Keratinocyte (primary cell): ENCODE measurements around the gene SLC35D3. TPM values are rescaled to one million over a fixed set of nuclear protein-coding genes. Genes with fewer than 3 reads are reported as not detected.
"Not testable (repeated sequence)": the region's sequence is repeated elsewhere in the genome, so short reads cannot be mapped to it uniquely, and the experiment has no call there.

Source experiments
- DNase-seq: peaks from one replicate; pipeline ENCODE4 v3.0.0-alpha.2; 2011; ENCODE audit warnings: low read depth, missing footprints, low spot score
- FAIRE-seq: peaks from 2 replicates; lab custom pipeline; 2011; peaks lifted over from hg19 to GRCh38; lab: Jason Lieb, UNC
- H2AFZ ChIP-seq: 2 replicates; pipeline ENCODE4 v1.6.0; 2012; ENCODE audit warnings: low read length, control low read depth, inconsistent platforms; ENCODE audit not compliant: control insufficient read depth
- H3K27ac ChIP-seq: 2 replicates; pipeline ENCODE4 v1.5.1; 2011; ENCODE audit warnings: low read length; ENCODE audit not compliant: control insufficient read depth, insufficient read depth
- H3K27me3 ChIP-seq: 3 replicates; pipeline ENCODE4 v1.6.0; 2011; ENCODE audit warnings: low read length; ENCODE audit not compliant: control insufficient read depth, insufficient read depth; ENCODE audit errors: extremely low read depth
- H3K36me3 ChIP-seq, 2 experiments: 2 replicates in 1 of 2; 3 replicates in 1 of 2; pipeline ENCODE4 v1.5.1; 2011; ENCODE audit warnings: low read length in 2 of 2, mild to moderate bottlenecking in 1 of 2; ENCODE audit not compliant: control insufficient read depth in 2 of 2, insufficient read depth in 2 of 2; ENCODE audit errors: extremely low read depth in 1 of 2
- H3K4me1 ChIP-seq: 3 replicates; pipeline ENCODE4 v1.5.1; 2011; ENCODE audit warnings: low read length; ENCODE audit not compliant: control insufficient read depth, insufficient read depth; ENCODE audit errors: extremely low read depth
- H3K4me2 ChIP-seq: 3 replicates; pipeline ENCODE4 v1.6.0; 2011; ENCODE audit warnings: low read depth, low read length; ENCODE audit not compliant: control insufficient read depth, insufficient read depth; ENCODE audit errors: extremely low read depth
- H3K4me3 ChIP-seq, 3 experiments: fragments of 200-600 bp in 1 of 3; sonication (generic) in 1 of 3; 2 replicates in 2 of 3; 3 replicates in 1 of 3; pipeline ENCODE4 v1.5.1; 2011 to 2016; ENCODE audit warnings: low read length in 3 of 3, mild to moderate bottlenecking in 3 of 3, control low read depth in 2 of 3, inconsistent platforms in 1 of 3, low read depth in 1 of 3, mixed read lengths in 1 of 3, mixed run types in 1 of 3, moderate library complexity in 1 of 3; ENCODE audit not compliant: control insufficient read depth in 2 of 3, insufficient read depth in 2 of 3; ENCODE audit errors: extremely low read depth in 1 of 3
- H3K79me2 ChIP-seq: 2 replicates; pipeline ENCODE4 v1.6.0; 2012; ENCODE audit warnings: low read length; ENCODE audit not compliant: control insufficient read depth, insufficient read depth
- H3K9ac ChIP-seq: 3 replicates; pipeline ENCODE4 v1.6.0; 2011; ENCODE audit warnings: low read length; ENCODE audit not compliant: control insufficient read depth, insufficient read depth; ENCODE audit errors: extremely low read depth
- H3K9me1 ChIP-seq: 3 replicates; pipeline ENCODE4 v1.6.0; 2011; ENCODE audit warnings: low read length; ENCODE audit not compliant: control insufficient read depth, insufficient read depth; ENCODE audit errors: extremely low read depth
- H3K9me3 ChIP-seq: 2 replicates; pipeline ENCODE4 v1.5.1; 2012; ENCODE audit warnings: low read depth, low read length; ENCODE audit not compliant: control insufficient read depth
- H4K20me1 ChIP-seq: 3 replicates; pipeline ENCODE4 v1.6.0; 2011; ENCODE audit warnings: low read length; ENCODE audit not compliant: control insufficient read depth, insufficient read depth; ENCODE audit errors: extremely low read depth
- EZH2 ChIP-seq: IDR thresholded peaks from one replicate; pipeline ENCODE4 v1.6.1; 2012; ENCODE audit warnings: inconsistent platforms, mild to moderate bottlenecking, low read length, moderate library complexity
- dilution Hi-C: fragments of 300-500 bp; cut with MboI; formaldehyde crosslinking; loops from one replicate; pipeline ENCODE4 v1.7.0; 2020; ENCODE audit warnings: low sequenced_read_pairs; ENCODE audit not compliant: extremely low pct_ligation_motif_present
- polyA plus RNA-seq, 5 experiments: library from polyadenylated mRNA; depleted of rRNA in 3 of 5; stranded (reverse) in 3 of 5; stranded (forward) in 1 of 5; unstranded in 1 of 5; fragments of >200 nt; gene quantifications; 1 replicate in 1 of 5; 2 replicates in 3 of 5; 3 replicates in 1 of 5; pipeline versions ENCODE4 v1.2.1 to v1.2.3, GENCODE V29; 2011 to 2012; ENCODE audit warnings: missing spikeins in 2 of 5, low read depth in 1 of 5, low replicate concordance in 1 of 5
- TF ChIP-seq, protein P1 (sequence below), 3 experiments: IDR thresholded peaks in 1 of 3; conservative IDR thresholded peaks in 1 of 3; optimal IDR thresholded peaks in 1 of 3; 2 replicates in 2 of 3; 3 replicates in 1 of 3; pipeline versions ENCODE3 to v1.5.1; 2011; ENCODE audit warnings: low read length in 3 of 3, mild to moderate bottlenecking in 3 of 3, moderate library complexity in 2 of 3, control low read depth in 1 of 3, inconsistent platforms in 1 of 3; ENCODE audit not compliant: insufficient read depth in 2 of 3; ENCODE audit errors: extremely low read depth in 1 of 3

SLC35D3 gene
- polyA plus RNA-seq, 1 donor (not counting 4 experiments of a cell fraction or from before 2014, with no cell fraction given), result not detected

DNA sequence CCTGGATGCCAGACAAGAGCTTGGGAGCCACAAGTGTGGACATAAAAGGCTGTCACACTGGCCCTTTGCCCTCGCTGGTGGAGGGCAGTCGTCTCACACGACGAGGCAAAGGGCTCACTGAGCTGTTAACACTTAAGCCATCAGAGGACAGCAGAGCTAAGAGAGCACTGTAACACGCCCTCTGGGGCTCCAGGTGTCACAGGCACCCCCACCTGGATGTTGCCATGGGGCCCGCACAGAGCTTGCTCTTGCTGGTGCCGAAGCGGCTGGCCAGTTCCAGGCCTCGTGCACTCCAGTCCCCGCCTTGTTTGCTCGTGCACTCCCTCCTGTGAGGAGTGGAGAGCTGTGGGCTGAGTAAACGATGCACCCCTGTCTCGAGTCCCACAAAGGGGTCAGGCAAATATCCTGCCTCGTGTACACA lies 37.4 kb downstream of the SLC35D3 start:
- Histone ChIP-seq H3K27ac (no peak overlapping the region), H4K20me1 (no peaks in the 10 kb centered on the region), H3K9me3 (no peaks in the 10 kb centered on the region), H3K4me2 (no peak overlapping the region), H2AFZ (no peak overlapping the region), H3K79me2 (no peaks in the 10 kb centered on the region), H3K9ac (no peak overlapping the region), H3K9me1 (no peaks in the 10 kb centered on the region), H3K27me3 (no peaks in the 10 kb centered on the region), H3K36me3 (no peaks in the 10 kb centered on the region), H3K4me3 (no peak overlapping the region), H3K4me1 (no peaks in the 10 kb centered on the region)
- no peak for DNase-seq
- dilution Hi-C loops, result no loop called here
- TF ChIP-seq, protein P1, sequence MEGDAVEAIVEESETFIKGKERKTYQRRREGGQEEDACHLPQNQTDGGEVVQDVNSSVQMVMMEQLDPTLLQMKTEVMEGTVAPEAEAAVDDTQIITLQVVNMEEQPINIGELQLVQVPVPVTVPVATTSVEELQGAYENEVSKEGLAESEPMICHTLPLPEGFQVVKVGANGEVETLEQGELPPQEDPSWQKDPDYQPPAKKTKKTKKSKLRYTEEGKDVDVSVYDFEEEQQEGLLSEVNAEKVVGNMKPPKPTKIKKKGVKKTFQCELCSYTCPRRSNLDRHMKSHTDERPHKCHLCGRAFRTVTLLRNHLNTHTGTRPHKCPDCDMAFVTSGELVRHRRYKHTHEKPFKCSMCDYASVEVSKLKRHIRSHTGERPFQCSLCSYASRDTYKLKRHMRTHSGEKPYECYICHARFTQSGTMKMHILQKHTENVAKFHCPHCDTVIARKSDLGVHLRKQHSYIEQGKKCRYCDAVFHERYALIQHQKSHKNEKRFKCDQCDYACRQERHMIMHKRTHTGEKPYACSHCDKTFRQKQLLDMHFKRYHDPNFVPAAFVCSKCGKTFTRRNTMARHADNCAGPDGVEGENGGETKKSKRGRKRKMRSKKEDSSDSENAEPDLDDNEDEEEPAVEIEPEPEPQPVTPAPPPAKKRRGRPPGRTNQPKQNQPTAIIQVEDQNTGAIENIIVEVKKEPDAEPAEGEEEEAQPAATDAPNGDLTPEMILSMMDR (optimal IDR thresholded peaks at IDR 0.05 in 1 of 3, IDR thresholded peaks at IDR 0.05 in 1 of 3, conservative IDR thresholded peaks at IDR 0.05 in 1 of 3; ENCODE audit: extremely low read depth in 1 of 3, insufficient read depth in 2 of 3, low read length in 3 of 3), result no peak
- TF ChIP-seq EZH2, result no peak
- FAIRE-seq, result no peak

DNA sequence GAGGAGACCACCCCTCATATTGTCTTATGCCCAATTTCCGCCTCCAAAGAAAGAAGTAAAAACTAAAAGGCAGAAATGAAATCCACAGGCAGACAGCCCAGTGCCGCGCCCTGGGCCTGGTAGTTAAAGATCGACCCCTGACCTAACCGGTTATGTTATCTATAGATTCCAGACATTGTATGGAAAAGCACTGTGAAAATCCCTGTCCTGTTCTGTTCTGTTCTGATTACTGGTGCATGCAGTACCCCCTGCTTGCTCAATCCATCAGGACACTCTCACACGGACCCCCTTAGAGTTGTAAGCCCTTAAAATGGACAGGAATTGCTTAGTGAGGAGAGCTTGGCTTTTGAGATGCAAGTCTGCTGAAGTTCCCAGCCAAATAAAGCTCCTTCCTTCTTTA lies 37.8 kb downstream of the SLC35D3 start:
- H4K20me1 ChIP-seq, H3K36me3 ChIP-seq, H3K79me2 ChIP-seq, H3K9me1 ChIP-seq, dilution Hi-C loops, H3K9ac ChIP-seq, H3K4me1 ChIP-seq, H3K27ac ChIP-seq, DNase-seq, H3K4me2 ChIP-seq, H3K27me3 ChIP-seq, FAIRE-seq, H3K4me3 ChIP-seq, H2AFZ ChIP-seq, H3K9me3 ChIP-seq: not testable (repeated sequence)

DNA sequence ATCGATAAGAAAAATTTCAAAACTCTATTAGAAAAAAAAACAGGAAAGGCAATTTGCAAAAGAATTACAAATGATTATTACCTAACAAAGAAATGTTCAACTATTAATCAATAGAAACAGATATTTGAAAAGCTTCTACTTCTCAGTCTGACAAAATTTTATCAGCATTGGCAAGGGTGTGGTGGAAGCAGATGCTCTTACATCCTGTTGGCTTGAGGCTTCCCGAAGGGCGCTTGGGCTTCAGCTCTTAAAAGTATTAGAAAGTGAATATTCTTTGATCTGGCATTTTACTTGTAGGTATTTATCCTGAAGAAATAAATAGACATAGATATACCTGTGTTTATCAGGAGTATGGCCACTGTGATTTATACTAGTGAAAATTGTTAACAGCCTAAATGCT lies 38.7 kb downstream of the SLC35D3 start:
- FAIRE-seq (no peak), DNase-seq (no peak)
- Histone ChIP-seq H3K27ac (no peak overlapping the region), H3K9me3 (no peaks in the 10 kb centered on the region), H3K27me3 (no peaks in the 10 kb centered on the region), H3K4me3 (no peak overlapping the region), H3K4me2 (no peak overlapping the region), H3K79me2 (no peaks in the 10 kb centered on the region), H3K36me3 (no peaks in the 10 kb centered on the region), H2AFZ (no peak overlapping the region), H3K9ac (no peak overlapping the region), H3K4me1 (no peaks in the 10 kb centered on the region), H3K9me1 (no peaks in the 10 kb centered on the region), H4K20me1 (no peaks in the 10 kb centered on the region)
- TF ChIP-seq, protein P1 (optimal IDR thresholded peaks at IDR 0.05 in 1 of 3, IDR thresholded peaks at IDR 0.05 in 1 of 3, conservative IDR thresholded peaks at IDR 0.05 in 1 of 3; ENCODE audit: extremely low read depth in 1 of 3, insufficient read depth in 2 of 3, low read length in 3 of 3), result no peak
- no peak for TF ChIP-seq EZH2
- dilution Hi-C loops, result no loop called here
